Measurements from ENCODE around the gene SLCO4A1.

The SLCO4A1 gene

DNA sequence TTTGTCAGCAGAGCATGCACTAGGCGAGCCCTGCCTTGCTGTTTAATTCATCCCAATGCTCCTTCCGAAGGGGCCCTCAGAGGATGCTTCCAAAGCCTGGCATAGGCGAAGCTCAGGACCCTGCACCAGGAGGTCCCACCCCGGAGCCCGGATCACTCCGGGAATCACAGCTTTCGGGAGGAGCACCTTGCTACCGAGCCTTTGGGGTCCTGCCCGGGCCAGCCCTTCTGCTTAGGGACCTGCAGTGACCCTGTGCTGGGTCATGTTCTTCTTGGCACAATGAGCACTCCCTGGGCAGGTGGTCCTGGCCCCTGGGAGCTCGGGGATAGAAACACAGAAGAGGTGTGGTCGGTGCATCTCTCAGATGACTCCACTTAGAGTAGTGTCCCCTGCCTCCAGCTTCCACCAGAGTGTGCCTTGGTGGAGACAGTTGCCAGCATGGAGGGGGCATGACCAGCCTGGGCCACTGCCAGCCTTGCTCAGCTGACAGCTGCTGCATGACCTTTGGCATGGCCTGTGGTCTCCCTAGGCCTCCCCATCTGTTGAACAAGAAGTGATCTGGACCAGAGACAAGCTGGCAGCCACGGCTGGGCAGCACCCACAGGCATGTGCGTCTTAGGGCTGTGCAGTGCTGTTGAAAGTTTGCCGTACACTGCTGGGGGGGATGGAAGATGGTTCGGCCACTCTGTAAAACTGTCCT is 44.7 kb upstream of the SLCO4A1 start:
- Histone ChIP-seq H3K27me3 (ENCODE audit: control insufficient read depth in 3 of 3, insufficient read depth in 3 of 3, low read depth in 1 of 3, low read length in 3 of 3) (peaks cover 0 to 44% (median 3%) of the 10 kb centered on the region in 3 experiments), H3K36me3 (replicated peaks in 1 of 2; ENCODE audit: control insufficient read depth in 2 of 2, insufficient read depth in 2 of 2, low read length in 2 of 2) (no peaks in the 10 kb centered on the region), H2BK15ac (ENCODE audit: low read length) (no peak overlapping the region), H2AFZ (ENCODE audit: low read length) (no peak overlapping the region), H4K8ac (ENCODE audit: low read depth, low read length) (no peak overlapping the region), H3K79me1 (ENCODE audit: low read depth, low read length) (peaks cover 4% of the 10 kb centered on the region), H3K18ac (ENCODE audit: low read length) (no peak overlapping the region), H3K4me2 (ENCODE audit: insufficient read depth, low read length, poor library complexity, severe bottlenecking) (no peak overlapping the region), H2BK120ac (ENCODE audit: low read depth, low read length) (no peak overlapping the region), H2BK5ac (ENCODE audit: low read length) (no peak overlapping the region), H3K9ac (ENCODE audit: low read depth, low read length, poor library complexity) (no peak overlapping the region), H3K4me3 (ENCODE audit: low read length in 2 of 2) (no peak overlapping the region), H3K4me1 (ENCODE audit: control insufficient read depth in 2 of 2, insufficient read depth in 1 of 2, low read depth in 1 of 2, low read length in 2 of 2) (no peaks in the 10 kb centered on the region), H3K14ac (ENCODE audit: low read length) (peak overlapping the region; percentile 39), H3K4ac (ENCODE audit: low read length) (no peak overlapping the region), H3K9me3 (replicated peaks in 1 of 2; ENCODE audit: control insufficient read depth in 2 of 2, insufficient read depth in 1 of 2, low read depth in 1 of 2, low read length in 2 of 2) (peaks cover 0 to 3% of the 10 kb centered on the region in 2 donors), H2AK5ac (ENCODE audit: low read depth, low read length) (no peak overlapping the region), H3K27ac (replicated peaks; ENCODE audit: low read length) (no peak overlapping the region), H3K23ac (ENCODE audit: low read depth, low read length, poor library complexity) (no peak overlapping the region), H2BK12ac (ENCODE audit: low read length) (no peak overlapping the region), H4K91ac (ENCODE audit: low read depth, low read length, poor library complexity) (no peak overlapping the region)
- no CpG with 5 or more reads among the region's 15 CpGs for WGBS, 2 donors (ENCODE audit: extremely low coverage in 2 of 2, insufficient read length in 2 of 2, insufficient replicate concordance in 1 of 2)
- no peak for DNase-seq (ENCODE audit: low spot score)

DNA sequence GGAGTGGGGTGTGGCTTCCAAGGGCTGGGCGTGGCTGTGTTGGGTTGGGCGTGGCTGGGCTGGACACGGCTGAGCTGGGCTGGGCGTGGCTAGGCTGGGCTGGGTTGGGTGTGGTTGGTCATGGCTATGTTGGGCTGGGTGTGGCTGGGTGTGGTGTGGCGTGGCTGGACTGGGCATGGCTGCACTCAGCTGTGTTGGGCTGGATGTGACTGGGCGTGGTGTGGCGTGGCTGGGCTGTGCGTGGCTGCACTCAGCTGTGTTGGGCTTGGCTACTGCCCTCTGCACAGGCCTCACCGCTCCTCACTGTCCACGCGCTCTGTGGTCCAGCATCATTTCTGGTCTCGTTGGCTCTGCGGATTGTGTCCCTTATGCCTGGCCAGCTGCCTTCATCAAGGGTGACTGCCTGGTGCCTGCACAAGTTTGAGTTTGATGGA is 43.5 kb upstream of the SLCO4A1 start:
- Histone ChIP-seq H3K27ac (replicated peaks; ENCODE audit: low read length) (no peak overlapping the region), H3K23ac (ENCODE audit: low read depth, low read length, poor library complexity) (peak overlapping the region; percentile 98), H2AFZ (ENCODE audit: low read length) (no peak overlapping the region), H3K4ac (ENCODE audit: low read length) (peak overlapping the region; percentile 24), H3K4me3 (ENCODE audit: low read length in 2 of 2) (peak overlapping the region in 1 of 2 donors; percentile 53), H3K4me1 (ENCODE audit: control insufficient read depth in 2 of 2, insufficient read depth in 1 of 2, low read depth in 1 of 2, low read length in 2 of 2) (peaks cover 0 to 6% of the 10 kb centered on the region in 2 donors), H3K79me1 (ENCODE audit: low read depth, low read length) (peaks cover 2% of the 10 kb centered on the region), H2AK5ac (ENCODE audit: low read depth, low read length) (peak overlapping the region; percentile 85), H3K4me2 (ENCODE audit: insufficient read depth, low read length, poor library complexity, severe bottlenecking) (no peak overlapping the region), H3K36me3 (replicated peaks in 1 of 2; ENCODE audit: control insufficient read depth in 2 of 2, insufficient read depth in 2 of 2, low read length in 2 of 2) (no peaks in the 10 kb centered on the region), H2BK15ac (ENCODE audit: low read length) (peak overlapping the region; percentile 56), H4K8ac (ENCODE audit: low read depth, low read length) (no peak overlapping the region), H3K18ac (ENCODE audit: low read length) (peak overlapping the region; percentile 58), H3K9me3 (replicated peaks in 1 of 2; ENCODE audit: control insufficient read depth in 2 of 2, insufficient read depth in 1 of 2, low read depth in 1 of 2, low read length in 2 of 2) (peaks cover 0 to 2% of the 10 kb centered on the region in 2 donors), H2BK5ac (ENCODE audit: low read length) (peak overlapping the region; percentile 17), H3K9ac (ENCODE audit: low read depth, low read length, poor library complexity) (peak overlapping the region; percentile 50), H3K27me3 (ENCODE audit: control insufficient read depth in 3 of 3, insufficient read depth in 3 of 3, low read depth in 1 of 3, low read length in 3 of 3) (peaks cover 0 to 52% (median 0%) of the 10 kb centered on the region in 3 experiments), H2BK120ac (ENCODE audit: low read depth, low read length) (no peak overlapping the region), H3K14ac (ENCODE audit: low read length) (peak overlapping the region; percentile 98), H4K91ac (ENCODE audit: low read depth, low read length, poor library complexity) (no peak overlapping the region), H2BK12ac (ENCODE audit: low read length) (no peak overlapping the region)
- WGBS, 2 donors (ENCODE audit: extremely low coverage in 2 of 2, insufficient read length in 2 of 2, insufficient replicate concordance in 1 of 2): no CpG with 5 or more reads among the region's 13 CpGs
- DNase-seq (ENCODE audit: low spot score): no peak

DNA sequence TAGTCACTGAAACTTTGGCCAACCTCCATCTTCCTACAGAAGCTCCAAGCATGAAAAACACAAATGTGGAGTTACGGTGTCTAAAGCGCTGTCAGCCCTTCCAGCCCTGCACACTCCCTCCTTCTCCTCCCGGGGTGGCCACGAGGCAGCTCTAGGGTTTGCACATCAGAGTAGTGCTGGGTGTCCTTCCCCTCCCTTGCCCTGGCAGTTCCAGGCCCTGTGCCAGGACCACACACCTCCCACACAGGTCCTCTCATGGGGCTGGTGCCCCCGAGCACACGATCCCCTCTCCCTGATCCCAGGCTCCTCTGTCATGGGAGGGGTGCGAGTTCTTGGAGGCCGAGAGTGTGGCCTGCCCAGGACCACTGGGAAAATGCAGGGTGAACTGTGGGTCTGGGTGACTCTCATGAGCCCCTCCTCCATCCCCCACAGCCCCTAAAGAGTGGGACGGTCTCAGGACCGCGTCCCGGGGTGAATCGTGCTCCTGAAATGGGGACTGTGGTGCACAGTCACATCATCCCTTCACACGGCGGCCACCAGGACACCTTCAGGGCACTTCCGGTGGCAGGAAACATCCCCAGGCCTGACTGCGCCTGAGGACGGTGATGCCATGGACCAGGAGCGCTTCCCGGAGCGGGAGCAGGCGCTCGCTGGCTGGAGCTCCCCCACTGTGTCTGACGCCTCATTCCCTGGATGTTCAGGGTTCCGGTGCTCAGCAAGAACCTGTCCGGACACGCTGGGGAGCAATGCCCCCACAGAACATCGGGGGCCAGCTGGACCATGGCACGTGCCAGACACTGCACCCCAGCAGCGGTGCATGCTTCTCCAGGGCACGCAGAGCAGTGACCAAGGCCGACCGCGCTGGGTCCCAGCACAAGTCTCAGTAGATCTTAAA is 42.8 kb upstream of the SLCO4A1 start:
- Histone ChIP-seq H2BK15ac (ENCODE audit: low read length) (peak overlapping the region; percentile 64), H4K8ac (ENCODE audit: low read depth, low read length) (no peak overlapping the region), H3K23ac (ENCODE audit: low read depth, low read length, poor library complexity) (peak overlapping the region; percentile 98), H2AFZ (ENCODE audit: low read length) (no peak overlapping the region), H3K4me2 (ENCODE audit: insufficient read depth, low read length, poor library complexity, severe bottlenecking) (no peak overlapping the region), H3K27me3 (ENCODE audit: control insufficient read depth in 3 of 3, insufficient read depth in 3 of 3, low read depth in 1 of 3, low read length in 3 of 3) (peaks cover 0 to 52% (median 0%) of the 10 kb centered on the region in 3 experiments), H3K18ac (ENCODE audit: low read length) (peak overlapping the region; percentile 59), H3K36me3 (replicated peaks in 1 of 2; ENCODE audit: control insufficient read depth in 2 of 2, insufficient read depth in 2 of 2, low read length in 2 of 2) (no peaks in the 10 kb centered on the region), H2AK5ac (ENCODE audit: low read depth, low read length) (peak overlapping the region; percentile 65), H2BK12ac (ENCODE audit: low read length) (peak overlapping the region; percentile 31), H2BK120ac (ENCODE audit: low read depth, low read length) (no peak overlapping the region), H3K9me3 (replicated peaks in 1 of 2; ENCODE audit: control insufficient read depth in 2 of 2, insufficient read depth in 1 of 2, low read depth in 1 of 2, low read length in 2 of 2) (peaks cover 0 to 2% of the 10 kb centered on the region in 2 donors), H3K14ac (ENCODE audit: low read length) (no peak overlapping the region), H3K4me3 (ENCODE audit: low read length in 2 of 2) (peak overlapping the region in 1 of 2 donors; percentile 14), H3K4me1 (ENCODE audit: control insufficient read depth in 2 of 2, insufficient read depth in 1 of 2, low read depth in 1 of 2, low read length in 2 of 2) (peaks cover 0 to 6% of the 10 kb centered on the region in 2 donors), H4K91ac (ENCODE audit: low read depth, low read length, poor library complexity) (no peak overlapping the region), H2BK5ac (ENCODE audit: low read length) (peak overlapping the region; percentile 17), H3K9ac (ENCODE audit: low read depth, low read length, poor library complexity) (peak overlapping the region; percentile 50), H3K27ac (replicated peaks; ENCODE audit: low read length) (no peak overlapping the region), H3K4ac (ENCODE audit: low read length) (no peak overlapping the region), H3K79me1 (ENCODE audit: low read depth, low read length) (peaks cover 2% of the 10 kb centered on the region)
- WGBS, 2 donors (ENCODE audit: extremely low coverage in 2 of 2, insufficient read length in 2 of 2, insufficient replicate concordance in 1 of 2): no CpG with 5 or more reads among the region's 34 CpGs
- DNase-seq (ENCODE audit: low spot score): no peak

DNA sequence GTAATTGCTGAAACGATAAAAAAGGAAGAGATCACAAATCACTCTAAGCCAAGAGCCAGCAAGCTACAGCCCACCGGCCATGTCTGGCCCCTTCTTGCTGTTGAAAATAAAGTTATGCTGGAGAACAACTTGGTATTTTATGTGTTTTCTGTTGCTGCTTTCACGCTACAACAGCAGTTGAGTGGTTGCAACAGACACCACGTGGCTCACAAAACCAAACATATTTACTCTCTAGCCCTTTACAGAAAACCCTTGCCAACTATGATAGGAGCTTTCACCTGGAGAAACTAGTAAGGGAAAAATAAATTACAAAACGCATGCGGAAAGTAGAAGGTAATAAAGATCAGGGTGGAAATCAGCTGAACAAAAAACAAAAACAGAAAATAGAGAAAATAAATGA is 41.1 kb upstream of the SLCO4A1 start:
- Histone ChIP-seq H3K27ac (replicated peaks; ENCODE audit: low read length) (no peak overlapping the region), H3K4me1 (ENCODE audit: control insufficient read depth in 2 of 2, insufficient read depth in 1 of 2, low read depth in 1 of 2, low read length in 2 of 2) (peaks cover 0 to 6% of the 10 kb centered on the region in 2 donors), H2BK15ac (ENCODE audit: low read length) (no peak overlapping the region), H3K4me3 (ENCODE audit: low read length in 2 of 2) (no peak overlapping the region), H3K27me3 (ENCODE audit: control insufficient read depth in 3 of 3, insufficient read depth in 3 of 3, low read depth in 1 of 3, low read length in 3 of 3) (peaks cover 0 to 44% (median 0%) of the 10 kb centered on the region in 3 experiments), H4K91ac (ENCODE audit: low read depth, low read length, poor library complexity) (no peak overlapping the region), H3K23ac (ENCODE audit: low read depth, low read length, poor library complexity) (no peak overlapping the region), H3K18ac (ENCODE audit: low read length) (no peak overlapping the region), H2BK120ac (ENCODE audit: low read depth, low read length) (no peak overlapping the region), H2AFZ (ENCODE audit: low read length) (no peak overlapping the region), H3K79me1 (ENCODE audit: low read depth, low read length) (peaks cover 2% of the 10 kb centered on the region), H3K4me2 (ENCODE audit: insufficient read depth, low read length, poor library complexity, severe bottlenecking) (no peak overlapping the region), H2BK12ac (ENCODE audit: low read length) (no peak overlapping the region), H3K36me3 (replicated peaks in 1 of 2; ENCODE audit: control insufficient read depth in 2 of 2, insufficient read depth in 2 of 2, low read length in 2 of 2) (no peaks in the 10 kb centered on the region), H3K9me3 (replicated peaks in 1 of 2; ENCODE audit: control insufficient read depth in 2 of 2, insufficient read depth in 1 of 2, low read depth in 1 of 2, low read length in 2 of 2) (peaks cover 0 to 2% of the 10 kb centered on the region in 2 donors), H3K4ac (ENCODE audit: low read length) (no peak overlapping the region), H2BK5ac (ENCODE audit: low read length) (no peak overlapping the region), H4K8ac (ENCODE audit: low read depth, low read length) (no peak overlapping the region), H3K14ac (ENCODE audit: low read length) (no peak overlapping the region), H3K9ac (ENCODE audit: low read depth, low read length, poor library complexity) (no peak overlapping the region), H2AK5ac (ENCODE audit: low read depth, low read length) (no peak overlapping the region)
- no peak for DNase-seq (ENCODE audit: low spot score)
- WGBS, 2 donors (ENCODE audit: extremely low coverage in 2 of 2, insufficient read length in 2 of 2, insufficient replicate concordance in 1 of 2): no CpG with 5 or more reads among the region's 6 CpGs
